BLaER1 (cell line): ENCODE measurements around the gene ZBTB8OS.
"Not testable (repeated sequence)": the region's sequence is repeated elsewhere in the genome, so short reads cannot be mapped to it uniquely, and the experiment has no call there.

ENCODE experiments used
- H3K27ac ChIP-seq: shearing (Covaris generic); formaldehyde crosslinking; 2 replicates; pipeline ENCODE4 v1.8.1; 2022
- H3K27me3 ChIP-seq: shearing (Covaris generic); formaldehyde crosslinking; 2 replicates; pipeline ENCODE4 v1.8.1; 2022
- H3K36me3 ChIP-seq: shearing (Covaris generic); formaldehyde crosslinking; 2 replicates; pipeline ENCODE4 v1.8.1; 2022
- H3K4me1 ChIP-seq: shearing (Covaris generic); formaldehyde crosslinking; 2 replicates; pipeline ENCODE4 v1.8.1; 2022
- H3K4me2 ChIP-seq: shearing (Covaris generic); formaldehyde crosslinking; 2 replicates; pipeline ENCODE4 v1.8.1; 2022
- H3K4me3 ChIP-seq: shearing (Covaris generic); formaldehyde crosslinking; 2 replicates; pipeline ENCODE4 v1.8.1; 2022
- H3K9ac ChIP-seq: shearing (Covaris generic); formaldehyde crosslinking; 2 replicates; pipeline ENCODE4 v1.8.1; 2022
- H3K9me3 ChIP-seq: shearing (Covaris generic); formaldehyde crosslinking; 2 replicates; pipeline ENCODE4 v1.8.1; 2022
- H4K20me1 ChIP-seq: shearing (Covaris generic); formaldehyde crosslinking; 2 replicates; pipeline ENCODE4 v1.8.1; 2022
- Cebpa-rat ChIP-seq: shearing (Covaris generic); IDR thresholded peaks from 2 replicates; pipeline ENCODE4 v1.8.1; 2022

The ZBTB8OS gene

GRCh38 chr1:32650248-32650751 lies at the start of gene ZBTB8OS:
Gene ZBTB8OS, minus strand, starts transcription at chr1:32650550. Its CDS starts 21 bp downstream, at chr1:32650529.
- no peak for TF ChIP-seq Cebpa-rat
- Histone ChIP-seq H3K4me3 (peak within 1 kb of the TSS; percentile 83), H3K27me3 (no peaks in the 10 kb centered on the region), H3K4me1 (peaks cover 53% of the 10 kb centered on the region), H3K4me2 (peak within 1 kb of the TSS; percentile 93), H3K27ac (peak within 1 kb of the TSS; percentile 99), H4K20me1 (peaks cover 32% of the 10 kb centered on the region), H3K9me3 (no peaks in the 10 kb centered on the region), H3K9ac (peak within 1 kb of the TSS; percentile 99), H3K36me3 (peaks cover 44% of the 10 kb centered on the region)

GRCh38 chr1:32696996-32697395 lies 46.6 kb upstream of the ZBTB8OS start:
- H3K4me3 ChIP-seq, H3K9ac ChIP-seq, H3K36me3 ChIP-seq, H3K9me3 ChIP-seq, H3K27ac ChIP-seq, H4K20me1 ChIP-seq, H3K4me2 ChIP-seq: not testable (repeated sequence)
- Histone ChIP-seq H3K4me1 (peaks cover 39% of the 10 kb centered on the region), H3K27me3 (peaks cover 14% of the 10 kb centered on the region)

- Histone ChIP-seq H3K4me1 (peaks cover 32% of the 10 kb centered on the region), H3K4me3 (no peak overlapping the region), H3K27me3 (peaks cover 4% of the 10 kb centered on the region; the same call in 1 of the 2 replicates), H3K4me2 (no peak overlapping the region), H4K20me1 (no peaks in the 10 kb centered on the region), H3K27ac (no peak overlapping the region), H3K9me3 (no peaks in the 10 kb centered on the region), H3K36me3 (no peaks in the 10 kb centered on the region), H3K9ac (no peak overlapping the region)
- no peak for TF ChIP-seq Cebpa-rat
Measured at GRCh38 chr1:32696041-32696440, 45.7 kb upstream of the ZBTB8OS start.

GRCh38 chr1:32695098-32695904 lies 45.0 kb upstream of the ZBTB8OS start:
- Histone ChIP-seq H3K4me1 (peaks cover 32% of the 10 kb centered on the region), H3K4me2 (peak overlapping the region; percentile 63), H3K27ac (peak overlapping the region; percentile 33), H4K20me1 (no peaks in the 10 kb centered on the region), H3K27me3 (no peaks in the 10 kb centered on the region), H3K9me3 (no peaks in the 10 kb centered on the region), H3K4me3 (no peak overlapping the region), H3K36me3 (peaks cover 4% of the 10 kb centered on the region), H3K9ac (peak overlapping the region; percentile 36; the same call in 1 of the 2 replicates)
- TF ChIP-seq Cebpa-rat, result no peak

- peaks cover 28% of the 10 kb centered on the region for H3K4me1 ChIP-seq
- peaks cover 13% of the 10 kb centered on the region for H3K36me3 ChIP-seq
- no peaks in the 10 kb centered on the region for H3K27me3 ChIP-seq
- peak overlapping the region; percentile 63 for H3K4me2 ChIP-seq
- TF ChIP-seq Cebpa-rat, result no peak
- H4K20me1 ChIP-seq, result no peaks in the 10 kb centered on the region
- H3K27ac ChIP-seq, result no peak overlapping the region
- H3K9me3 ChIP-seq, result no peaks in the 10 kb centered on the region
- no peak overlapping the region for H3K9ac ChIP-seq
- H3K4me3 ChIP-seq, result no peak overlapping the region
Measured at GRCh38 chr1:32693455-32694174, 43.3 kb upstream of the ZBTB8OS start.

- TF ChIP-seq Cebpa-rat, result no peak
- no peaks in the 10 kb centered on the region for H3K9me3 ChIP-seq
- no peak overlapping the region for H3K4me3 ChIP-seq
- no peak overlapping the region for H3K27ac ChIP-seq
- peaks cover 69% of the 10 kb centered on the region for H3K36me3 ChIP-seq
- no peaks in the 10 kb centered on the region for H3K4me1 ChIP-seq
- H3K9ac ChIP-seq, result no peak overlapping the region
- H3K27me3 ChIP-seq, result no peaks in the 10 kb centered on the region
- H4K20me1 ChIP-seq, result peaks cover 16% of the 10 kb centered on the region; the same call in 1 of the 2 replicates
- H3K4me2 ChIP-seq, result no peak overlapping the region
Measured at GRCh38 chr1:32686387-32686786, 36.0 kb upstream of the ZBTB8OS start.

GRCh38 chr1:32685498-32685897 lies 35.1 kb upstream of the ZBTB8OS start:
- H3K4me1 ChIP-seq, result no peaks in the 10 kb centered on the region
- H3K27me3 ChIP-seq, result no peaks in the 10 kb centered on the region
- H3K9me3 ChIP-seq, result no peaks in the 10 kb centered on the region
- H3K4me3 ChIP-seq, result no peak overlapping the region
- H4K20me1 ChIP-seq, result peaks cover 16% of the 10 kb centered on the region; the same call in 1 of the 2 replicates
- TF ChIP-seq Cebpa-rat, result no peak
- no peak overlapping the region for H3K4me2 ChIP-seq
- H3K9ac ChIP-seq, result no peak overlapping the region
- no peak overlapping the region for H3K27ac ChIP-seq
- H3K36me3 ChIP-seq, result peaks cover 76% of the 10 kb centered on the region

GRCh38 chr1:32684167-32684811 lies 33.9 kb upstream of the ZBTB8OS start:
- Histone ChIP-seq H3K9me3 (no peaks in the 10 kb centered on the region), H3K9ac (no peak overlapping the region), H3K4me3 (no peak overlapping the region), H3K4me1 (no peaks in the 10 kb centered on the region), H3K36me3 (peaks cover 74% of the 10 kb centered on the region), H3K27ac (no peak overlapping the region), H3K27me3 (no peaks in the 10 kb centered on the region), H3K4me2 (no peak overlapping the region), H4K20me1 (peaks cover 18% of the 10 kb centered on the region; the same call in 1 of the 2 replicates)
- no peak for TF ChIP-seq Cebpa-rat

GRCh38 chr1:32683397-32683796 lies 33.0 kb upstream of the ZBTB8OS start:
- peaks cover 25% of the 10 kb centered on the region for H4K20me1 ChIP-seq
- H3K27me3 ChIP-seq, result no peaks in the 10 kb centered on the region
- no peak overlapping the region for H3K4me2 ChIP-seq
- peaks cover 82% of the 10 kb centered on the region for H3K36me3 ChIP-seq
- no peak for TF ChIP-seq Cebpa-rat
- no peak overlapping the region for H3K9ac ChIP-seq
- H3K9me3 ChIP-seq, result no peaks in the 10 kb centered on the region
- no peaks in the 10 kb centered on the region for H3K4me1 ChIP-seq
- no peak overlapping the region for H3K4me3 ChIP-seq
- H3K27ac ChIP-seq, result no peak overlapping the region

- Histone ChIP-seq H3K36me3 (peaks cover 96% of the 10 kb centered on the region), H4K20me1 (peaks cover 39% of the 10 kb centered on the region), H3K4me3 (no peak overlapping the region), H3K27ac (no peak overlapping the region), H3K9me3 (no peaks in the 10 kb centered on the region), H3K27me3 (no peaks in the 10 kb centered on the region), H3K9ac (no peak overlapping the region), H3K4me1 (no peaks in the 10 kb centered on the region), H3K4me2 (no peak overlapping the region)
- TF ChIP-seq Cebpa-rat, result no peak
Measured at GRCh38 chr1:32681999-32682398, 31.6 kb upstream of the ZBTB8OS start.
